HCT116 (cell line): ENCODE measurements around the gene SCARF2. TPM values are rescaled to one million over a fixed set of nuclear protein-coding genes. Genes with fewer than 3 reads are reported as not detected.

ENCODE experiments used
- ATAC-seq: fragments of 200-7000 bp; cut with Tn5 transposase; 2 replicates; pipeline ENCODE4 v1.9.1; 2020; ENCODE audit warnings: mild to moderate bottlenecking, moderate library complexity
- BruUV-seq: library from RNA; stranded (reverse); fragments of 400-500 nt; replicated peaks from 2 replicates; lab custom pipeline; 2021; lab: Mats Ljungman, UMichigan
- CTCF ChIA-PET: fragments of 300-600 bp; sonication (Branson Sonifier 250); formaldehyde crosslinking; loops from one replicate; lab custom pipeline; 2021; ENCODE audit warnings: antibody characterized with exemption; lab: Charles Lee
- POLR2A ChIA-PET: fragments of 300-600, 350-600 bp; sonication (Branson Sonifier 250); formaldehyde crosslinking; loops from one replicate; lab custom pipeline; 2021; ENCODE audit warnings: antibody characterized with exemption; lab: Charles Lee
- RAD21 ChIA-PET, 2 experiments: fragments of 300-600 bp; sonication (Branson Sonifier 250); formaldehyde crosslinking; loops; one replicate each; lab custom pipeline; 2023; ENCODE audit warnings: low total read pairs in 2 of 2; ENCODE audit not compliant: uncharacterized antibody in 2 of 2, unreplicated experiment in 2 of 2, low non-redundant PET in 1 of 2; lab: Charles Lee
- DNase-seq: peaks from one replicate; pipeline ENCODE4 v3.0.0-alpha.2; 2010; ENCODE audit warnings: low read depth, low spot score
- H2AFZ ChIP-seq: fragments of 200-600 bp; shearing (Covaris generic), sonication (generic); 2 replicates; pipeline ENCODE4 v1.6.1; 2017; ENCODE audit warnings: low read depth, mixed run types, mixed read lengths, antibody characterized with exemption, low read length; ENCODE audit not compliant: poor library complexity, severe bottlenecking
- H3K27ac ChIP-seq: 2 replicates; pipeline ENCODE4 v1.5.1; 2012; ENCODE audit warnings: low read depth, low read length
- H3K27me3 ChIP-seq: fragments of 200-600 bp; sonication (generic); 2 replicates; pipeline ENCODE4 v1.6.1; 2016; ENCODE audit warnings: mixed run types, low read length, mixed read lengths; ENCODE audit not compliant: insufficient read depth
- H3K36me3 ChIP-seq, 2 experiments: fragments of 200-500 bp in 1 of 2; fragments of 200-600 bp in 1 of 2; sonication (Bioruptor generic) in 1 of 2; sonication (generic) in 1 of 2; 2 replicates each; pipeline versions ENCODE4 v1.5.1 to v1.6.1; 2014 to 2016; ENCODE audit warnings: low read length in 2 of 2, inconsistent platforms in 1 of 2, mixed read lengths in 1 of 2, mixed run types in 1 of 2; ENCODE audit not compliant: insufficient read depth in 2 of 2, control insufficient read depth in 1 of 2
- H3K4me1 ChIP-seq, 2 experiments: fragments of 200-600 bp in 1 of 2; sonication (generic) in 1 of 2; 2 replicates each; pipeline versions ENCODE4 v1.5.1 to v1.6.1; 2012 to 2017; ENCODE audit warnings: low read length in 2 of 2, inconsistent platforms in 1 of 2, mild to moderate bottlenecking in 1 of 2, mixed read lengths in 1 of 2, mixed run types in 1 of 2, moderate library complexity in 1 of 2; ENCODE audit not compliant: insufficient read depth in 2 of 2, control insufficient read depth in 1 of 2
- H3K4me2 ChIP-seq: fragments of 200-600 bp; sonication (generic); 2 replicates; pipeline ENCODE4 v1.6.1; 2017; ENCODE audit warnings: mixed run types, low read length, mixed read lengths
- H3K4me3 ChIP-seq, 2 experiments: fragments of 200-600 bp in 1 of 2; sonication (generic) in 1 of 2; replicated peaks in 1 of 2; 2 replicates each; pipeline ENCODE4 v1.5.1; 2011 to 2016; ENCODE audit warnings: low read length in 2 of 2, control low read depth in 1 of 2, low read depth in 1 of 2, mild to moderate bottlenecking in 1 of 2, mixed read lengths in 1 of 2, mixed run types in 1 of 2
- H3K79me2 ChIP-seq: fragments of 200-600 bp; sonication (generic); 2 replicates; pipeline ENCODE4 v1.6.1; 2017; ENCODE audit warnings: mild to moderate bottlenecking, mixed run types, low read length, moderate library complexity, mixed read lengths; ENCODE audit not compliant: insufficient read depth
- H3K9ac ChIP-seq: fragments of 200-600 bp; sonication (generic); 2 replicates; pipeline ENCODE4 v1.6.1; 2016; ENCODE audit warnings: low read length, mixed read lengths
- H3K9me2 ChIP-seq: fragments of 200-600 bp; sonication (generic), shearing (Covaris generic); 2 replicates; pipeline ENCODE4 v1.6.1; 2017; ENCODE audit warnings: mixed run types, mild to moderate bottlenecking, moderate library complexity; ENCODE audit not compliant: insufficient read depth
- H3K9me3 ChIP-seq, 2 experiments: fragments of 200-500 bp in 1 of 2; fragments of 200-600 bp in 1 of 2; sonication (Bioruptor generic) in 1 of 2; sonication (generic) in 1 of 2; 2 replicates each; pipeline ENCODE4 v1.6.1; 2014 to 2017; ENCODE audit warnings: low read length in 2 of 2, mixed read lengths in 2 of 2, inconsistent platforms in 1 of 2, low read depth in 1 of 2, mild to moderate bottlenecking in 1 of 2, mixed run types in 1 of 2, moderate library complexity in 1 of 2; ENCODE audit not compliant: control insufficient read depth in 1 of 2, insufficient read depth in 1 of 2
- H4K20me1 ChIP-seq: fragments of 200-600 bp; sonication (generic), shearing (Covaris generic); 2 replicates; pipeline ENCODE4 v1.6.1; 2017; ENCODE audit warnings: mixed run types, mild to moderate bottlenecking, moderate library complexity; ENCODE audit not compliant: insufficient read depth
- EGR1 ChIP-seq: IDR thresholded peaks from 2 replicates; pipeline ENCODE4 v1.6.1; 2012; ENCODE audit warnings: low read depth
- ELF1 ChIP-seq: IDR thresholded peaks from 2 replicates; pipeline ENCODE4 v1.6.1; 2012; ENCODE audit warnings: low read depth, borderline replicate concordance
- JUND ChIP-seq: IDR thresholded peaks from 2 replicates; pipeline ENCODE4 v1.6.1; 2012
- POLR2A ChIP-seq: IDR thresholded peaks from 2 replicates; pipeline ENCODE4 v1.7.0; 2011; ENCODE audit warnings: borderline replicate concordance; ENCODE audit not compliant: insufficient read depth, insufficient read length; ENCODE audit errors: extremely low read depth
- POLR2AphosphoS5 ChIP-seq: IDR thresholded peaks from 2 replicates; pipeline ENCODE4 v1.6.1; 2011; ENCODE audit warnings: mild to moderate bottlenecking, low read depth, low read length, moderate library complexity
- SIN3A ChIP-seq: IDR thresholded peaks from 2 replicates; pipeline ENCODE4 v1.6.1; 2012; ENCODE audit warnings: low read depth
- SP1 ChIP-seq: IDR thresholded peaks from 2 replicates; pipeline ENCODE4 v1.6.1; 2012; ENCODE audit warnings: low read depth
- SRF ChIP-seq: IDR thresholded peaks from 2 replicates; pipeline ENCODE4 v1.6.1; 2012; ENCODE audit warnings: low read depth
- ZFX ChIP-seq: fragments of 450-650 bp; IDR thresholded peaks from 2 replicates; pipeline ENCODE4 v1.6.1; 2017
- ZNF274 ChIP-seq: fragments of 200-500 bp; sonication (Bioruptor generic); IDR thresholded peaks from 2 replicates; pipeline ENCODE4 v1.6.1; 2014; ENCODE audit warnings: mild to moderate bottlenecking, low read depth, low read length, inconsistent platforms
- intact Hi-C: fragments of 100-400 bp; cut with micrococcal nuclease; formaldehyde crosslinking; loops from 2 replicates; pipeline ENCODE4 v1.10.0; 2022
- total RNA-seq: library from RNA; stranded (reverse); gene quantifications from one replicate; pipeline ENCODE4 v1.2.1, GENCODE V29; 2021; ENCODE audit not compliant: unreplicated experiment
- TF ChIP-seq, protein P1 (sequence below): IDR thresholded peaks from 2 replicates; pipeline ENCODE4 v1.6.1; 2012; ENCODE audit warnings: low read depth
- TF ChIP-seq, protein P2 (sequence below), 3 experiments: fragments of 200-600 bp in 1 of 3; sonication (generic) in 1 of 3; IDR thresholded peaks in 2 of 3; conservative IDR thresholded peaks in 1 of 3; 2 replicates each; pipeline ENCODE4 v1.5.1; 2012 to 2017; ENCODE audit warnings: low read depth in 2 of 3, low read length in 2 of 3, antibody characterized with exemption in 1 of 3, borderline replicate concordance in 1 of 3, control low read depth in 1 of 3, mild to moderate bottlenecking in 1 of 3, mixed read lengths in 1 of 3, mixed run types in 1 of 3, moderate library complexity in 1 of 3; ENCODE audit not compliant: insufficient read depth in 1 of 3
- TF ChIP-seq, protein P3 (sequence below): IDR thresholded peaks from 2 replicates; pipeline ENCODE4 v1.6.1; 2011; ENCODE audit warnings: mild to moderate bottlenecking, low read length, moderate library complexity; ENCODE audit not compliant: insufficient replicate concordance; ENCODE audit errors: extremely low read depth
- TF ChIP-seq, protein P4 (sequence below): IDR thresholded peaks from 2 replicates; pipeline ENCODE4 v1.6.1; 2012

The SCARF2 gene
- total RNA-seq, 1 experiment from 2014 or later = 2.5 TPM

DNA sequence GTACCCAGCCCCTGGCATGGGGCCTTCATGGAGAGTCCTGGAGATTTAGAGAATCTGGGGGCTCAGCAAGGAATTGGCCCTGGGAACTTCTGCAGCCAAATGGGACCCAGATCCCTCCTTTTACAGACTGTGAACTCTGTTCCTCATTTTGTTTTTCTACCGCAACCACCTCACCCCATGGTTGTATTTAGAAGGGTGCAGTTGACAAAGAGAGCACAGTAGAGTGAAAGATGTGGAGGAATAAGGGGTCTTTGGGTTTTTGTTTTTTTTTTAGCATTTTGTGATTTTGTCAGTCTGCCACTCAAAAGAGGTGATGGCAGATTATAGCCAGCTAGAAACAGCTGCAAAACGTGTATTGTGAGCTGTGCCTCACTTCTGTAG is 41.7 kb downstream of the SCARF2 start:
- CTCF ChIA-PET = no interaction called here
- Histone ChIP-seq H3K36me3 (no peaks in the 10 kb centered on the region; a peak in 1 of 4 replicates), H3K27me3 (no peaks in the 10 kb centered on the region), H3K9ac (no peak overlapping the region), H3K9me3 (no peaks in the 10 kb centered on the region), H3K79me2 (peaks cover 7% of the 10 kb centered on the region; the same call in 1 of the 2 replicates), H3K4me1 (peaks cover 9 to 22% of the 10 kb centered on the region in 2 experiments), H3K4me3 (no peak overlapping the region), H3K9me2 (no peaks in the 10 kb centered on the region), H4K20me1 (no peaks in the 10 kb centered on the region), H3K27ac (no peak overlapping the region), H2AFZ (no peak overlapping the region), H3K4me2 (no peak overlapping the region)
- no peak for DNase-seq
- intact Hi-C loops = no loop called here
- TF ChIP-seq ELF1 = no peak
- TF ChIP-seq, protein P1, sequence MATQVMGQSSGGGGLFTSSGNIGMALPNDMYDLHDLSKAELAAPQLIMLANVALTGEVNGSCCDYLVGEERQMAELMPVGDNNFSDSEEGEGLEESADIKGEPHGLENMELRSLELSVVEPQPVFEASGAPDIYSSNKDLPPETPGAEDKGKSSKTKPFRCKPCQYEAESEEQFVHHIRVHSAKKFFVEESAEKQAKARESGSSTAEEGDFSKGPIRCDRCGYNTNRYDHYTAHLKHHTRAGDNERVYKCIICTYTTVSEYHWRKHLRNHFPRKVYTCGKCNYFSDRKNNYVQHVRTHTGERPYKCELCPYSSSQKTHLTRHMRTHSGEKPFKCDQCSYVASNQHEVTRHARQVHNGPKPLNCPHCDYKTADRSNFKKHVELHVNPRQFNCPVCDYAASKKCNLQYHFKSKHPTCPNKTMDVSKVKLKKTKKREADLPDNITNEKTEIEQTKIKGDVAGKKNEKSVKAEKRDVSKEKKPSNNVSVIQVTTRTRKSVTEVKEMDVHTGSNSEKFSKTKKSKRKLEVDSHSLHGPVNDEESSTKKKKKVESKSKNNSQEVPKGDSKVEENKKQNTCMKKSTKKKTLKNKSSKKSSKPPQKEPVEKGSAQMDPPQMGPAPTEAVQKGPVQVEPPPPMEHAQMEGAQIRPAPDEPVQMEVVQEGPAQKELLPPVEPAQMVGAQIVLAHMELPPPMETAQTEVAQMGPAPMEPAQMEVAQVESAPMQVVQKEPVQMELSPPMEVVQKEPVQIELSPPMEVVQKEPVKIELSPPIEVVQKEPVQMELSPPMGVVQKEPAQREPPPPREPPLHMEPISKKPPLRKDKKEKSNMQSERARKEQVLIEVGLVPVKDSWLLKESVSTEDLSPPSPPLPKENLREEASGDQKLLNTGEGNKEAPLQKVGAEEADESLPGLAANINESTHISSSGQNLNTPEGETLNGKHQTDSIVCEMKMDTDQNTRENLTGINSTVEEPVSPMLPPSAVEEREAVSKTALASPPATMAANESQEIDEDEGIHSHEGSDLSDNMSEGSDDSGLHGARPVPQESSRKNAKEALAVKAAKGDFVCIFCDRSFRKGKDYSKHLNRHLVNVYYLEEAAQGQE = no peak
- TF ChIP-seq SP1 = no peak
- TF ChIP-seq, protein P2, sequence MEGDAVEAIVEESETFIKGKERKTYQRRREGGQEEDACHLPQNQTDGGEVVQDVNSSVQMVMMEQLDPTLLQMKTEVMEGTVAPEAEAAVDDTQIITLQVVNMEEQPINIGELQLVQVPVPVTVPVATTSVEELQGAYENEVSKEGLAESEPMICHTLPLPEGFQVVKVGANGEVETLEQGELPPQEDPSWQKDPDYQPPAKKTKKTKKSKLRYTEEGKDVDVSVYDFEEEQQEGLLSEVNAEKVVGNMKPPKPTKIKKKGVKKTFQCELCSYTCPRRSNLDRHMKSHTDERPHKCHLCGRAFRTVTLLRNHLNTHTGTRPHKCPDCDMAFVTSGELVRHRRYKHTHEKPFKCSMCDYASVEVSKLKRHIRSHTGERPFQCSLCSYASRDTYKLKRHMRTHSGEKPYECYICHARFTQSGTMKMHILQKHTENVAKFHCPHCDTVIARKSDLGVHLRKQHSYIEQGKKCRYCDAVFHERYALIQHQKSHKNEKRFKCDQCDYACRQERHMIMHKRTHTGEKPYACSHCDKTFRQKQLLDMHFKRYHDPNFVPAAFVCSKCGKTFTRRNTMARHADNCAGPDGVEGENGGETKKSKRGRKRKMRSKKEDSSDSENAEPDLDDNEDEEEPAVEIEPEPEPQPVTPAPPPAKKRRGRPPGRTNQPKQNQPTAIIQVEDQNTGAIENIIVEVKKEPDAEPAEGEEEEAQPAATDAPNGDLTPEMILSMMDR (IDR thresholded peaks at IDR 0.05 in 2 of 3, conservative IDR thresholded peaks at IDR 0.05 in 1 of 3; ENCODE audit: borderline replicate concordance in 1 of 3, insufficient read depth in 1 of 3, low read depth in 2 of 3, low read length in 2 of 3) = no peak
- TF ChIP-seq SIN3A = no peak
- no peak for TF ChIP-seq EGR1
- no peak for TF ChIP-seq JUND
- TF ChIP-seq ZNF274 = no peak
- no peak for TF ChIP-seq POLR2AphosphoS5
- no peak for TF ChIP-seq SRF
- TF ChIP-seq, protein P3, sequence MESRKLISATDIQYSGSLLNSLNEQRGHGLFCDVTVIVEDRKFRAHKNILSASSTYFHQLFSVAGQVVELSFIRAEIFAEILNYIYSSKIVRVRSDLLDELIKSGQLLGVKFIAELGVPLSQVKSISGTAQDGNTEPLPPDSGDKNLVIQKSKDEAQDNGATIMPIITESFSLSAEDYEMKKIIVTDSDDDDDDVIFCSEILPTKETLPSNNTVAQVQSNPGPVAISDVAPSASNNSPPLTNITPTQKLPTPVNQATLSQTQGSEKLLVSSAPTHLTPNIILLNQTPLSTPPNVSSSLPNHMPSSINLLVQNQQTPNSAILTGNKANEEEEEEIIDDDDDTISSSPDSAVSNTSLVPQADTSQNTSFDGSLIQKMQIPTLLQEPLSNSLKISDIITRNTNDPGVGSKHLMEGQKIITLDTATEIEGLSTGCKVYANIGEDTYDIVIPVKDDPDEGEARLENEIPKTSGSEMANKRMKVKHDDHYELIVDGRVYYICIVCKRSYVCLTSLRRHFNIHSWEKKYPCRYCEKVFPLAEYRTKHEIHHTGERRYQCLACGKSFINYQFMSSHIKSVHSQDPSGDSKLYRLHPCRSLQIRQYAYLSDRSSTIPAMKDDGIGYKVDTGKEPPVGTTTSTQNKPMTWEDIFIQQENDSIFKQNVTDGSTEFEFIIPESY = no peak
- no peak for TF ChIP-seq POLR2A
- TF ChIP-seq, protein P4, sequence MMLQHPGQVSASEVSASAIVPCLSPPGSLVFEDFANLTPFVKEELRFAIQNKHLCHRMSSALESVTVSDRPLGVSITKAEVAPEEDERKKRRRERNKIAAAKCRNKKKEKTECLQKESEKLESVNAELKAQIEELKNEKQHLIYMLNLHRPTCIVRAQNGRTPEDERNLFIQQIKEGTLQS = no peak
- no peak for TF ChIP-seq ZFX
- no TSS peak for BruUV-seq
- no peak for ATAC-seq
- RAD21 ChIA-PET = no interaction called here
- POLR2A ChIA-PET = no interaction called here
